Keratinocyte (primary cell): ENCODE data around the gene ACBD6. TPM values are rescaled to one million over a fixed set of nuclear protein-coding genes. Genes with fewer than 3 reads are reported as not detected.

Experiments
- DNase-seq: peaks from one replicate; pipeline ENCODE4 v3.0.0-alpha.2; 2011; ENCODE audit warnings: low read depth, missing footprints, low spot score
- FAIRE-seq: peaks from 2 replicates; lab custom pipeline; 2011; peaks lifted over from hg19 to GRCh38; lab: Jason Lieb, UNC
- H2AFZ ChIP-seq: 2 replicates; pipeline ENCODE4 v1.6.0; 2012; ENCODE audit warnings: low read length, control low read depth, inconsistent platforms; ENCODE audit not compliant: control insufficient read depth
- H3K27ac ChIP-seq: 2 replicates; pipeline ENCODE4 v1.5.1; 2011; ENCODE audit warnings: low read length; ENCODE audit not compliant: control insufficient read depth, insufficient read depth
- H3K27me3 ChIP-seq: 3 replicates; pipeline ENCODE4 v1.6.0; 2011; ENCODE audit warnings: low read length; ENCODE audit not compliant: control insufficient read depth, insufficient read depth; ENCODE audit errors: extremely low read depth
- H3K36me3 ChIP-seq, 2 experiments: 2 replicates in 1 of 2; 3 replicates in 1 of 2; pipeline ENCODE4 v1.5.1; 2011; ENCODE audit warnings: low read length in 2 of 2, mild to moderate bottlenecking in 1 of 2; ENCODE audit not compliant: control insufficient read depth in 2 of 2, insufficient read depth in 2 of 2; ENCODE audit errors: extremely low read depth in 1 of 2
- H3K4me1 ChIP-seq: 3 replicates; pipeline ENCODE4 v1.5.1; 2011; ENCODE audit warnings: low read length; ENCODE audit not compliant: control insufficient read depth, insufficient read depth; ENCODE audit errors: extremely low read depth
- H3K4me2 ChIP-seq: 3 replicates; pipeline ENCODE4 v1.6.0; 2011; ENCODE audit warnings: low read depth, low read length; ENCODE audit not compliant: control insufficient read depth, insufficient read depth; ENCODE audit errors: extremely low read depth
- H3K4me3 ChIP-seq, 3 experiments: fragments of 200-600 bp in 1 of 3; sonication (generic) in 1 of 3; 2 replicates in 2 of 3; 3 replicates in 1 of 3; pipeline ENCODE4 v1.5.1; 2011 to 2016; ENCODE audit warnings: low read length in 3 of 3, mild to moderate bottlenecking in 3 of 3, control low read depth in 2 of 3, inconsistent platforms in 1 of 3, low read depth in 1 of 3, mixed read lengths in 1 of 3, mixed run types in 1 of 3, moderate library complexity in 1 of 3; ENCODE audit not compliant: control insufficient read depth in 2 of 3, insufficient read depth in 2 of 3; ENCODE audit errors: extremely low read depth in 1 of 3
- H3K79me2 ChIP-seq: 2 replicates; pipeline ENCODE4 v1.6.0; 2012; ENCODE audit warnings: low read length; ENCODE audit not compliant: control insufficient read depth, insufficient read depth
- H3K9ac ChIP-seq: 3 replicates; pipeline ENCODE4 v1.6.0; 2011; ENCODE audit warnings: low read length; ENCODE audit not compliant: control insufficient read depth, insufficient read depth; ENCODE audit errors: extremely low read depth
- H3K9me1 ChIP-seq: 3 replicates; pipeline ENCODE4 v1.6.0; 2011; ENCODE audit warnings: low read length; ENCODE audit not compliant: control insufficient read depth, insufficient read depth; ENCODE audit errors: extremely low read depth
- H3K9me3 ChIP-seq: 2 replicates; pipeline ENCODE4 v1.5.1; 2012; ENCODE audit warnings: low read depth, low read length; ENCODE audit not compliant: control insufficient read depth
- H4K20me1 ChIP-seq: 3 replicates; pipeline ENCODE4 v1.6.0; 2011; ENCODE audit warnings: low read length; ENCODE audit not compliant: control insufficient read depth, insufficient read depth; ENCODE audit errors: extremely low read depth
- EZH2 ChIP-seq: IDR thresholded peaks from one replicate; pipeline ENCODE4 v1.6.1; 2012; ENCODE audit warnings: inconsistent platforms, mild to moderate bottlenecking, low read length, moderate library complexity
- dilution Hi-C: fragments of 300-500 bp; cut with MboI; formaldehyde crosslinking; loops from one replicate; pipeline ENCODE4 v1.7.0; 2020; ENCODE audit warnings: low sequenced_read_pairs; ENCODE audit not compliant: extremely low pct_ligation_motif_present
- polyA plus RNA-seq, 5 experiments: library from polyadenylated mRNA; depleted of rRNA in 3 of 5; stranded (reverse) in 3 of 5; stranded (forward) in 1 of 5; unstranded in 1 of 5; fragments of >200 nt; gene quantifications; 1 replicate in 1 of 5; 2 replicates in 3 of 5; 3 replicates in 1 of 5; pipeline versions ENCODE4 v1.2.1 to v1.2.3, GENCODE V29; 2011 to 2012; ENCODE audit warnings: missing spikeins in 2 of 5, low read depth in 1 of 5, low replicate concordance in 1 of 5
- TF ChIP-seq, protein P1 (sequence below), 3 experiments: IDR thresholded peaks in 1 of 3; conservative IDR thresholded peaks in 1 of 3; optimal IDR thresholded peaks in 1 of 3; 2 replicates in 2 of 3; 3 replicates in 1 of 3; pipeline versions ENCODE3 to v1.5.1; 2011; ENCODE audit warnings: low read length in 3 of 3, mild to moderate bottlenecking in 3 of 3, moderate library complexity in 2 of 3, control low read depth in 1 of 3, inconsistent platforms in 1 of 3; ENCODE audit not compliant: insufficient read depth in 2 of 3; ENCODE audit errors: extremely low read depth in 1 of 3

Gene ACBD6
- polyA plus RNA-seq, 1 donor (not counting 4 experiments of a cell fraction or from before 2014, with no cell fraction given) = 47.5 TPM

DNA sequence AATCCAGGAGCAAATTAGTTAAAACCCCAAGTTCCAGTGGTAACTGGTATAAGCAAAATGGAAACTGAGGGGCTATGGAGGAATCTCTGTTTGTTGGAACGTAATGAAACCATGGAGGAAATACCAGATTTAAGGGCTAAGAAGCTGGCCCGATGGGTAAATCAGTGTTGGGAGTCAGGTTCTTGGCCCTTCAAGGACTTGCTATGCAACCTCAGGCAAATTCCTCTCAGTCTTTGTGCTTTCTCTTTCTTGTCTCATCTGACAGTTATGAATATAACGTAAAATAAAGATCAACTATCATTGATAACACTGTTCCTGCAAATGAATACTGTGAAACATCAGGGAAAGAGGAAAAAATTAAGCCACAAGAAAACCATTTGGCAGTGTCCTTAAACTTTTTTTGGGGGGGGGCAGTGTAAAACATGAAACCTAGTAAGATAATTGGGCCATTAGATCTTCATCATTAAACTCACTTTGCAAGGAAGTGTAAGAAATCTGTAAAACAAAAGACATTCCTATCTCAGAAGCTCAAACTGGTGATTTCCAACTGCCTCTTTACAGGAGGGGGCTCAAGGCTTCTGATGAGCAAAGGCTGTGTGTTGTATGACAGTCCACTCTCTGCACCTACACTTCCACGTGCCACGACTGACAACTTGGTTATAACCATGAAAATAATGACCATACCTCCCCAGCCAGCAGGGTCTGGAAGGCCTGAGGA, 224.7 kb downstream of the ACBD6 start:
- Histone ChIP-seq H3K27me3 (no peaks in the 10 kb centered on the region), H3K9me3 (no peaks in the 10 kb centered on the region), H3K79me2 (no peaks in the 10 kb centered on the region), H4K20me1 (no peaks in the 10 kb centered on the region), H3K4me3 (no peak overlapping the region), H3K36me3 (peaks cover 17 to 23% of the 10 kb centered on the region in 2 experiments), H3K9ac (no peak overlapping the region), H3K27ac (no peak overlapping the region), H3K9me1 (no peaks in the 10 kb centered on the region), H3K4me1 (no peaks in the 10 kb centered on the region), H3K4me2 (no peak overlapping the region), H2AFZ (no peak overlapping the region)
- DNase-seq (no peak), FAIRE-seq (no peak)
- dilution Hi-C loops = no loop called here
- TF ChIP-seq EZH2 = no peak
- TF ChIP-seq, protein P1, sequence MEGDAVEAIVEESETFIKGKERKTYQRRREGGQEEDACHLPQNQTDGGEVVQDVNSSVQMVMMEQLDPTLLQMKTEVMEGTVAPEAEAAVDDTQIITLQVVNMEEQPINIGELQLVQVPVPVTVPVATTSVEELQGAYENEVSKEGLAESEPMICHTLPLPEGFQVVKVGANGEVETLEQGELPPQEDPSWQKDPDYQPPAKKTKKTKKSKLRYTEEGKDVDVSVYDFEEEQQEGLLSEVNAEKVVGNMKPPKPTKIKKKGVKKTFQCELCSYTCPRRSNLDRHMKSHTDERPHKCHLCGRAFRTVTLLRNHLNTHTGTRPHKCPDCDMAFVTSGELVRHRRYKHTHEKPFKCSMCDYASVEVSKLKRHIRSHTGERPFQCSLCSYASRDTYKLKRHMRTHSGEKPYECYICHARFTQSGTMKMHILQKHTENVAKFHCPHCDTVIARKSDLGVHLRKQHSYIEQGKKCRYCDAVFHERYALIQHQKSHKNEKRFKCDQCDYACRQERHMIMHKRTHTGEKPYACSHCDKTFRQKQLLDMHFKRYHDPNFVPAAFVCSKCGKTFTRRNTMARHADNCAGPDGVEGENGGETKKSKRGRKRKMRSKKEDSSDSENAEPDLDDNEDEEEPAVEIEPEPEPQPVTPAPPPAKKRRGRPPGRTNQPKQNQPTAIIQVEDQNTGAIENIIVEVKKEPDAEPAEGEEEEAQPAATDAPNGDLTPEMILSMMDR (optimal IDR thresholded peaks at IDR 0.05 in 1 of 3, IDR thresholded peaks at IDR 0.05 in 1 of 3, conservative IDR thresholded peaks at IDR 0.05 in 1 of 3; ENCODE audit: extremely low read depth in 1 of 3, insufficient read depth in 2 of 3, low read length in 3 of 3) = no peak

DNA sequence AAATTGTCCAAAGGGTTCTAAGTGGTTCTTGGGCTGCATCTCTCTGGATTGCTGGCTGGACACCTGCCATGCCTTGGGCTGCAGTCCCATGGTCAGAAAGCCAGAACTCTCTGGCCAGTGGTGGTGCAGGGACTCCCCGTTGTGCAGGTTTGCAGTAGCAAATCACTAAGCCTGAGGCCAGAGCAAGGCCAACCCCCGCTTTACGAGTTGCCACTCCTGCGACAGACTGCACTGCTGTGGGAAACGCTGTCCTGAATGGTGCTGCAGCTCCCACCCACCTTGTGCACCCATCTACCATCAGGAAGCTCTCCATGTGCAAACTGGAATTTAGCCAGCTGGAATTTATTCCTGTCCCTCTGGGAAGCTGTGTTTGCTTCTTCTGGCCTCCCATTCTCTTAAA, 226.7 kb downstream of the ACBD6 start:
- dilution Hi-C loops = no loop called here

More for the DNA sequence above, 226.7 kb downstream of the ACBD6 start:
- Histone ChIP-seq H4K20me1 (no peaks in the 10 kb centered on the region), H3K4me3 (no peak overlapping the region), H3K9ac (no peak overlapping the region), H3K9me3 (no peaks in the 10 kb centered on the region), H3K27me3 (no peaks in the 10 kb centered on the region), H3K79me2 (no peaks in the 10 kb centered on the region), H2AFZ (no peak overlapping the region), H3K36me3 (peaks cover 16 to 20% of the 10 kb centered on the region in 2 experiments), H3K4me1 (peaks cover 8% of the 10 kb centered on the region), H3K27ac (no peak overlapping the region), H3K4me2 (no peak overlapping the region), H3K9me1 (peaks cover 5% of the 10 kb centered on the region)
- DNase-seq = no peak
- FAIRE-seq = no peak
- TF ChIP-seq EZH2 = no peak
- TF ChIP-seq, protein P1 (optimal IDR thresholded peaks at IDR 0.05 in 1 of 3, IDR thresholded peaks at IDR 0.05 in 1 of 3, conservative IDR thresholded peaks at IDR 0.05 in 1 of 3; ENCODE audit: extremely low read depth in 1 of 3, insufficient read depth in 2 of 3, low read length in 3 of 3) = no peak
